LNCAP (cell line): ENCODE data around the gene PRX.

Source experiments
- CTCF ChIP-seq: fragments of 450-650 bp; IDR thresholded peaks from 2 replicates; pipeline ENCODE4 v1.5.1; 2017; ENCODE audit warnings: mild to moderate bottlenecking

PRX gene

DNA sequence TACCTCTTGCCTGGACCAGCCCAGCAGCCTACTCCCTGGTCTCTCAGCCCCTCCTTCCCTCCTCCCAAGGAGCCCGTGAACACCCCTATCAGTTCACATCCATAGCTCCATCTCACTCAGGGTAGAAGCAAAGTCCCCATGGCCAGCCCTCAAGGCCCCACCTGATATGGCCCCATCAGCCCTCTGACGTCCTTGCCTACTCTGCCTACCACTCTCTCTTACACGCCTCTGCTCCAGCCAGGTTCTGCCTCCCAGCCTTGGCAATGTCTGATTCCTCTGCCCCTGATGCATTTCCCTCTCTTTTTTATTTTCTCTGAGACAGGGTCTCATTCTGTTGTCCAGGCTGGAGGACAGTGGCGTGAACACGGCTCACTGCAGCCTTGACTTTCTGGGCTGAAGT is 38.8 kb upstream of the PRX start:
- TF ChIP-seq CTCF = no peak

- TF ChIP-seq CTCF = no peak
These were observed 37.5 kb upstream of the PRX start for GRCh38 chr19:40450664-40451063.

GRCh38 chr19:40449506-40449905 is 36.3 kb upstream of the PRX start:
- TF ChIP-seq CTCF = no peak

DNA sequence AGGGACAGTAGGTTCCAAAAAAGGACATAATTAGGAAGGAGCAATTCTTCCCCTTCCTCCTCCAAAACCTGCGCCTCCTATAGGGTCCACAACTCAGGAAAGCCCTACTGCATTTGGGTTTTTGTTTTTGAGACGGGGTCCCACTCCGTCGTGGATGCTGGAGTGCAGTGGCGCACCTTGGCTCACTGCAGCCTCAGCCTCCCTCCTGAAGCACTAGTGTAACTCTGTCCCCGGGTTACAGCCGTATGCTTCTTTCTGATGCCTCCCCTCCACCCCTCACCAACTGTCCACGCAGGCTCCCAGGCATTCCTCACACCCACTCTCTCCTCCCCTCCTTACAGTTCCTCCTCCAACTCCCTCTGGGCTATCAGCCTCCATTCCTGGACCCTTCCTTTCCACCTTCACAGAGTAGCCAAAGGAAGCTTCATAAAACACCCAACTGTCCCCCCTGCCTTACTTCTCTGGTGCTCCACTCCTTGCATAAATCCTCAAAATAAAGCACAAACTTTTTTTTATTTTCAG is 33.1 kb upstream of the PRX start:
- TF ChIP-seq CTCF = no peak

DNA sequence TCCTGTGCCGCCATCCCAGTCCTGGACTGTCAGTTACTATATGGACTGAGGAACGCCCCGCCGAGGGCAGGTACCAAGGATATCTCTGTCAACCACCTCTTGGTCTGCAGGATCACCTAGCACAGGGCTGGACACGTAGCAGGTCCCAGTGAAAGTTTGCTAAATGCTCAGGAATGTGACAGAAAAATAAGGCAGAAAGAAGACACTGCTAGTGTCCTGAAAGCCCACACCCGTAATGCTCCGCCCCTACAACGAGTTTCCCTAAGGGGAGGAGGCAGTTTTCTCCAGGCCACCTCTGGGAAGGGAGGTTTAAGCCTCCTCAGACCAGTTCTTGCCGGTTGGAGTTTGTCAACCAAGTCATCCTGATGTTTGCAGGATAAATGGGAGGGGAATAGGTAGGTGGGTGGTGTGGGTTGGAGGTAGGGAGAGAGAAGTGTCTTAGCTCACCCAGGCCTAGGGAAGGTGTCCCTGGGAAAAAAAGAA is 32.6 kb upstream of the PRX start:
- no peak for TF ChIP-seq CTCF

GRCh38 chr19:40444825-40445312 is 31.7 kb upstream of the PRX start:
- no peak for TF ChIP-seq CTCF

GRCh38 chr19:40444000-40444824 is 31.0 kb upstream of the PRX start, which contains the start of gene SERTAD3:
Gene SERTAD3, minus strand, starts transcription at chr19:40444335. Its CDS starts 2,255 bp downstream, at chr19:40442080.
- TF ChIP-seq CTCF = no peak
